Astrocyte (in vitro differentiated cells and primary cell): ENCODE results near the gene FKBP1A.

ENCODE experiments used
- CTCF ChIP-seq: IDR thresholded peaks from 2 replicates; pipeline ENCODE4 v1.5.1; 2011; ENCODE audit warnings: low read depth, mild to moderate bottlenecking, inconsistent platforms, low read length, moderate library complexity; ENCODE audit not compliant: insufficient read depth
- EZH2 ChIP-seq: IDR thresholded peaks from 2 replicates; pipeline ENCODE4 v1.6.1; 2012; ENCODE audit warnings: mild to moderate bottlenecking, low read length, inconsistent platforms; ENCODE audit not compliant: insufficient read depth

DNA sequence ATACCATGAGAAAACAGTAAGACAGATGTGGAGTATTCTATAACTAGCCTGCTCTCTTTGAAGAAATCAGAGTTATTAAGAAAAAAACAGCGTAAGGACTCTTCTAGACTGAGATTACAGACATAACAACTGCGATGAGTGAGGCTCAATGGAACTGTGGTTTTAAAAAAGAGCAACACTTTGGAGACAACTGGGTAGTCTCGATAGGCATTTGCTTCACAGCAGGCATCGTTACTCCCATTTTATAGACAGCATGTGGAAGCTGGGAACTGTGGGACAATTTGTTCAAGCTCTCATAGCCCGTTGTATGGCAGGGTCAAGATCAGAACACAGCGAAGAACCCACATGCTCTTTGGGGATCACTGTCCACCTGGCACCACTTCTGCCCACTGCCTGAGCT lies 4.6 kb downstream of the FKBP1A start:
- no peak for TF ChIP-seq CTCF
- TF ChIP-seq EZH2, result no peak
